ENCODE results near the gene RCOR1.

Gene RCOR1

DNA sequence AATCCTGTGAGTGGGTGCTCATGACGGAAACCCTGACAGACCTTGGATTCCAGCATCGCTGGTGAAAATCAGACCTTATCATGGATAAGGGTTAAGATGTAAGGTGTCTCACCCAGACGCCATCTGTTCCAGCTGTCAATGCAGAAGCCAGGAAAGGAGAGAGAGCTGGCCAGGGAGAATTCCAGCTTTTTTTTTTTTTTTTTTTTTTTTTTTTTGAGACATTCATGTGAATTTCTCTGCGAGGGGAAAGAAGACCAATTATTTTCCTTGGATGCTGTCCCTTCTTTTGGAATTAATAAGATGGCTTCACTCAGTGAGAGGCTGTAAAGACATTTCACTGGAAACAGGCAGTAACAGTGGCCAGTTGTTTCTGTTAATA, 186.6 kb downstream of the RCOR1 start:
- no peak for DNase-seq

DNA sequence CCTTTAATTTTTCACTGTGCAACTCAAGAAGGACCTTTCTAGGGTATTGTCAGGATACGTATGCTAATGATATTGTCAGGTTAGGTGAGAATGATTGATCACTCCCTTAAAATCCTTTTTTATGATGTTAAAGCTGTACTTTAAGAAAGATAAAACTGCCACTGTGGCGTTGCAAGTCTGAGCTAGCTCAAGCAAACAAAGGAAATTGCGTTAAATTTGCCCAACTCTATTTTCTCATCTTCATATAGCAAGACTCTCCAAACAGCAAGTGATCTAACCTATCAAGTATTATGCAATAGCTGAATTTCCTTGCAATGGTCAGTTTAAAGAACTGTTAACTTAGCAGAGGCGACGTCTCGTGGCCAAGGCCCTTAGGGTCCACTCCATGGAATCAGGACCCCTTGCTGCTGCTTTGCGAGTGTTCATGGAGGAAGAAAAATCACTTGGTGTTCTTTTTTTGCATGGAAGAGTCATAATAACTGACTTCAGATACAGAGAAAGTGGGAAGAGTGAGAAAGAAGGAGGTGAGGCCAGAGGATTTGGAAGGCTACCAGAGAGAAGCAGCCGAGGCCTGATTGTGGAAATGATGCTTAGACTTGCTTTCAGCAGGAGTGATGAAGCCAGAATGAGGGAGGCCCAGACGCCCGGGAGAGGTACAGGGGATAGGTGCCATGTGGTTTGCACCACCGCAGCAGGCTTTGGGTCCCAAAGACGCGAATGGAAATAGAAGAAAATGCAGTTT, 187.3 kb downstream of the RCOR1 start:
- no peak for DNase-seq

Data from NCI-H1694 (cell line).